Naive thymus-derived CD4-positive, alpha-beta T cell (primary cell): ENCODE results near the gene UGT1A8. TPM values are rescaled to one million over a fixed set of nuclear protein-coding genes. Genes with fewer than 3 reads are reported as not detected.
"Not testable (repeated sequence)": the region's sequence is repeated elsewhere in the genome, so short reads cannot be mapped to it uniquely, and the experiment has no call there.

Experiments
- ATAC-seq: fragments of 150-1000 bp; cut with Tn5 transposase; 2 replicates; pipeline ENCODE4 v1.10.0; 2021; ENCODE audit warnings: mild to moderate bottlenecking, moderate library complexity
- CTCF ChIA-PET: fragments of 350-600 bp; sonication (Branson Sonifier 250); formaldehyde crosslinking; loops from one replicate; lab custom pipeline; 2021; ENCODE audit warnings: antibody characterized with exemption; lab: Charles Lee
- POLR2A ChIA-PET: fragments of 350-600 bp; sonication (Branson Sonifier 250); formaldehyde crosslinking; loops from one replicate; lab custom pipeline; 2021; ENCODE audit warnings: antibody characterized with exemption, inconsistent platforms; lab: Charles Lee
- DNase-seq, 9 donors: peaks; one replicate each; pipeline versions ENCODE4 v3.0.0 to v3.0.0-alpha.2; 2020 to 2022; ENCODE audit warnings: mixed read lengths in 1 of 9
- H3K27ac ChIP-seq: one replicate; pipeline ENCODE4 v1.7.0; 2013; ENCODE audit warnings: mild to moderate bottlenecking, low read depth, low read length, moderate library complexity
- H3K27me3 ChIP-seq, 2 donors: one replicate each; pipeline ENCODE4 v1.7.0; 2013; ENCODE audit warnings: low read length in 2 of 2, mild to moderate bottlenecking in 2 of 2, moderate library complexity in 2 of 2; ENCODE audit not compliant: control insufficient read depth in 2 of 2, insufficient read depth in 2 of 2
- H3K36me3 ChIP-seq, 3 experiments: 1 replicate in 2 of 3; 2 replicates in 1 of 3; pipeline ENCODE4 v1.7.0; 2013; ENCODE audit warnings: low read length in 3 of 3, mild to moderate bottlenecking in 3 of 3, moderate library complexity in 1 of 3; ENCODE audit not compliant: insufficient read depth in 3 of 3, control insufficient read depth in 2 of 3
- H3K4me1 ChIP-seq, 2 donors: one replicate each; pipeline ENCODE4 v1.7.0; 2013; ENCODE audit warnings: low read length in 2 of 2, mild to moderate bottlenecking in 2 of 2, moderate library complexity in 1 of 2; ENCODE audit not compliant: control insufficient read depth in 2 of 2, insufficient read depth in 2 of 2
- H3K4me3 ChIP-seq: 2 replicates; pipeline ENCODE4 v1.7.0; 2013; ENCODE audit warnings: mild to moderate bottlenecking, low read length
- H3K9me3 ChIP-seq, 3 experiments: 1 replicate in 2 of 3; 2 replicates in 1 of 3; pipeline ENCODE4 v1.7.0; 2013; ENCODE audit warnings: low read length in 3 of 3; ENCODE audit not compliant: control insufficient read depth in 2 of 3
- H3K27ac Mint-ChIP-seq, 9 donors: one replicate each; pipeline ENCODE4 v1.8.0; 2020 to 2022; ENCODE audit warnings: mixed read lengths in 9 of 9, mild to moderate bottlenecking in 8 of 9, moderate library complexity in 5 of 9, inconsistent platforms in 2 of 9
- H3K27me3 Mint-ChIP-seq, 5 donors: one replicate each; pipeline ENCODE4 v1.8.0; 2021 to 2022; ENCODE audit warnings: mixed read lengths in 5 of 5, mild to moderate bottlenecking in 1 of 5
- H3K36me3 Mint-ChIP-seq, 5 donors: one replicate each; pipeline ENCODE4 v1.8.0; 2020 to 2022; ENCODE audit warnings: mixed read lengths in 5 of 5, mild to moderate bottlenecking in 3 of 5, inconsistent platforms in 1 of 5
- H3K4me1 Mint-ChIP-seq, 7 donors: one replicate each; pipeline ENCODE4 v1.8.0; 2020 to 2022; ENCODE audit warnings: mixed read lengths in 7 of 7, mild to moderate bottlenecking in 3 of 7, inconsistent platforms in 1 of 7
- H3K4me3 Mint-ChIP-seq, 10 donors: one replicate each; pipeline ENCODE4 v1.8.0; 2020 to 2022; ENCODE audit warnings: mild to moderate bottlenecking in 10 of 10, mixed read lengths in 10 of 10, moderate library complexity in 6 of 10, inconsistent platforms in 2 of 10
- H3K9me3 Mint-ChIP-seq, 11 donors: one replicate each; pipeline ENCODE4 v1.8.0; 2020 to 2022; ENCODE audit warnings: mixed read lengths in 11 of 11, mild to moderate bottlenecking in 4 of 11, inconsistent platforms in 1 of 11, moderate library complexity in 1 of 11
- intact Hi-C, 2 donors: fragments of 100-400 bp; cut with micrococcal nuclease; formaldehyde crosslinking; loops; one replicate each; pipeline ENCODE4 v1.15.1; 2023
- polyA plus RNA-seq, 2 donors: library from polyadenylated mRNA; unstranded; fragments of 300-500 nt; fragmentation: Illumina TruSeq; gene quantifications; one replicate each; pipeline ENCODE4 v1.2.3, GENCODE V29; 2021
- total RNA-seq, 6 experiments: library from RNA in 5 of 6; stranded (reverse) in 5 of 6; gene quantifications; 1 replicate in 5 of 6; 2 replicates in 1 of 6; pipeline ENCODE4 v1.2.3 and lab custom pipeline; 2021 to 2026

UGT1A8 gene
- total and polyA plus RNA-seq, 7 experiments from 2014 or later: not detected

- ATAC-seq: no peak
- Mint-ChIP-seq H3K27me3 (peaks cover 6 to 39% (median 25%) of the 10 kb centered on the region in 5 donors), H3K4me3 (no peak overlapping the region), H3K9me3 (peaks cover 0 to 7% (median 4%) of the 10 kb centered on the region in 11 donors), H3K27ac (no peak overlapping the region), H3K36me3 (peaks cover 0 to 5% (median 0%) of the 10 kb centered on the region in 5 donors), H3K4me1 (no peaks in the 10 kb centered on the region)
- Histone ChIP-seq H3K36me3 (no peaks in the 10 kb centered on the region), H3K4me3 (no peak overlapping the region), H3K27me3 (no peaks in the 10 kb centered on the region), H3K27ac (no peak overlapping the region), H3K4me1 (no peaks in the 10 kb centered on the region), H3K9me3 (no peaks in the 10 kb centered on the region)
- intact Hi-C loops: no loop called here
- POLR2A ChIA-PET: no interaction called here
- CTCF ChIA-PET: no interaction called here
- DNase-seq: no peak
Measured at GRCh38 chr2:233745073-233745755, 127.8 kb downstream of the UGT1A8 start.

- POLR2A ChIA-PET, ATAC-seq, H3K4me1 ChIP-seq, H3K27ac ChIP-seq, H3K9me3 ChIP-seq, DNase-seq, intact Hi-C loops, H3K27ac Mint-ChIP-seq, H3K4me3 Mint-ChIP-seq, H3K27me3 ChIP-seq, H3K36me3 Mint-ChIP-seq, H3K4me1 Mint-ChIP-seq, CTCF ChIA-PET, H3K36me3 ChIP-seq, H3K4me3 ChIP-seq: not testable (repeated sequence)
- H3K9me3 Mint-ChIP-seq: peaks cover 0 to 12% (median 5%) of the 10 kb centered on the region in 11 donors
- peaks cover 4 to 39% (median 24%) of the 10 kb centered on the region in 5 donors for H3K27me3 Mint-ChIP-seq
Measured at GRCh38 chr2:233745838-233746237, 128.4 kb downstream of the UGT1A8 start.

DNA sequence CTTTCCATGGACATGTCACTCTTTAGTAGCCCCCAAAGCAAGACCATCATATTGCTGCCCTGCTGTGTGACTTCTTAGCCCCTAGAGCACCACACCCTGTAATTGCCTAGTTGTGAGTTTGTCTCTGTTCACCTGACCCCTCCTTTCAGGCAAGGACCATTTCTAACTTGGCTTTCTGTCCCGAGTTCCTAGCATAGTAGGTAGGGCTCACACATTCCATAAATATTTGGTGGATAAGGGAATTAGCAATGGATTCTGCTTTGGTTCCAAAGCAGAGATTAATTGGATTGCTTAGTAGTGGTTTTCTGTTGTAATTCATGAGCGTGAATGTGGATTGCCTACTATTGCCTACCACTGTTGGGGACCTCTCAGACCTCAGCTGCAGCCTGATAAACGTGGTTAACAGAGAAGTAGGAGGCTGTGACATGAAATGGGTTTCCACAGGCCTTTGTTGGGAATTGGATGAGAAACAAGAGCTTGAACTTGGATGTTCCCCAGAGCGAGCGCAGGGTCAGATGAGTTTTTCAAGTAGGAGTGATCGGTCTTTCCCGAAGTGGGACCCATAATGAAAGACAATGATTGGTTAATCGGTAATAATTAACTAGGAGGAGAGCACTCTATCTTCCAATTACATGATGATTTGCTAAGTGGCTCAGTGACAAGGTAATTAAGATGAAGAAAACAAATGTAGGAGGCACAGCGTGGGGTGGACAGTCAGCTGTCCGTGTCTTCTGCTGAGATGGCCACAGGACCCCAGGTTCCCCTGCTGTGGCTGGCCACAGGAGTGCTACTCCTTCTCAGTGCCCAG is 129.2 kb downstream of the UGT1A8 start:
- H3K27ac Mint-ChIP-seq: no peak overlapping the region
- CTCF ChIA-PET: no interaction called here
- peaks cover 4 to 39% (median 24%) of the 10 kb centered on the region in 5 donors for H3K27me3 Mint-ChIP-seq
- H3K4me3 ChIP-seq: no peak overlapping the region
- no peaks in the 10 kb centered on the region for H3K4me1 ChIP-seq
- H3K9me3 ChIP-seq: peaks cover 0 to 8% (median 0%) of the 10 kb centered on the region in 3 experiments
- H3K36me3 Mint-ChIP-seq: peaks cover 0 to 6% (median 0%) of the 10 kb centered on the region in 5 donors
- H3K27ac ChIP-seq: no peak overlapping the region
- ATAC-seq (no peak), DNase-seq (no peak)
- intact Hi-C loops: no loop called here
- H3K4me1 Mint-ChIP-seq: no peaks in the 10 kb centered on the region
- no peaks in the 10 kb centered on the region for H3K36me3 ChIP-seq
- H3K9me3 Mint-ChIP-seq: peaks cover 5 to 21% (median 13%) of the 10 kb centered on the region in 11 donors
- no peak overlapping the region for H3K4me3 Mint-ChIP-seq
- no peaks in the 10 kb centered on the region for H3K27me3 ChIP-seq
- POLR2A ChIA-PET: no interaction called here

GRCh38 chr2:233747283-233747544 is 129.8 kb downstream of the UGT1A8 start:
- Histone ChIP-seq H3K27ac (no peak overlapping the region), H3K4me3 (no peak overlapping the region), H3K36me3 (no peaks in the 10 kb centered on the region), H3K9me3 (peaks cover 0 to 8% (median 0%) of the 10 kb centered on the region in 3 experiments), H3K27me3 (no peaks in the 10 kb centered on the region), H3K4me1 (no peaks in the 10 kb centered on the region)
- Mint-ChIP-seq H3K36me3 (peaks cover 0 to 6% (median 0%) of the 10 kb centered on the region in 5 donors), H3K4me3 (no peak overlapping the region), H3K27me3 (peaks cover 4 to 39% (median 24%) of the 10 kb centered on the region in 5 donors), H3K27ac (no peak overlapping the region), H3K9me3 (peaks cover 8 to 26% (median 13%) of the 10 kb centered on the region in 11 donors), H3K4me1 (no peaks in the 10 kb centered on the region)
- POLR2A ChIA-PET: no interaction called here
- intact Hi-C loops: no loop called here
- ATAC-seq (no peak), DNase-seq (no peak)
- CTCF ChIA-PET: no interaction called here

DNA sequence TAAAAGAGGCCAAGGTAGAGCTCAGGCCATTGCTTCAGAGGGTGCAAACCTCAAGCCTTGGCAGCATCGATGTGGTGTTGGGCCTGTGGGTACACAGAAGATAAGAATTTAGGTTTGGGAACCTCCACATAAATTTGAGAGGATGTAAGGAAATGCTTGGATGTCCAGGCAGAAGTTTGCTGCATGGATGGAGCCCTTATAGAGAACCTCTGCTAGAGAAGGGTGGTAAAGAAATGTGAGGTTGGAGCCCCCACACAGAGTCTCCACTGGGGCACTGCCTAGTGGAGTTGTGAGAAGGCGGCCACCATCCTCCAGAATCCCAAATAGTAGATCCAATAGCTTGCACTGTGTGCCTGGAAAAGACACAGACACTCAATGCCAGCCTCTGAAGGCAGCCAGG is 133.3 kb downstream of the UGT1A8 start:
- H3K4me1 Mint-ChIP-seq, intact Hi-C loops, H3K36me3 ChIP-seq, H3K4me1 ChIP-seq, CTCF ChIA-PET, H3K27ac ChIP-seq, H3K9me3 ChIP-seq, H3K4me3 Mint-ChIP-seq, POLR2A ChIA-PET, H3K27me3 ChIP-seq, H3K36me3 Mint-ChIP-seq, H3K4me3 ChIP-seq, H3K27ac Mint-ChIP-seq, ATAC-seq, DNase-seq: not testable (repeated sequence)
- Mint-ChIP-seq H3K9me3 (peaks cover 10 to 30% (median 15%) of the 10 kb centered on the region in 11 donors), H3K27me3 (peaks cover 4 to 41% (median 26%) of the 10 kb centered on the region in 5 donors)

GRCh38 chr2:233751212-233752009 is 134.0 kb downstream of the UGT1A8 start:
- H3K4me3 Mint-ChIP-seq, ATAC-seq, H3K36me3 ChIP-seq, H3K4me3 ChIP-seq, H3K4me1 Mint-ChIP-seq, H3K27me3 ChIP-seq, H3K9me3 ChIP-seq, POLR2A ChIA-PET, H3K4me1 ChIP-seq, H3K36me3 Mint-ChIP-seq, H3K27ac ChIP-seq, intact Hi-C loops, DNase-seq, H3K27ac Mint-ChIP-seq, CTCF ChIA-PET: not testable (repeated sequence)
- Mint-ChIP-seq H3K27me3 (peaks cover 4 to 35% (median 26%) of the 10 kb centered on the region in 5 donors), H3K9me3 (peaks cover 10 to 30% (median 15%) of the 10 kb centered on the region in 11 donors)
